Measurements from ENCODE around the gene LURAP1L.
"Not testable (repeated sequence)": the region's sequence is repeated elsewhere in the genome, so short reads cannot be mapped to it uniquely, and the experiment has no call there.

Gene LURAP1L

DNA sequence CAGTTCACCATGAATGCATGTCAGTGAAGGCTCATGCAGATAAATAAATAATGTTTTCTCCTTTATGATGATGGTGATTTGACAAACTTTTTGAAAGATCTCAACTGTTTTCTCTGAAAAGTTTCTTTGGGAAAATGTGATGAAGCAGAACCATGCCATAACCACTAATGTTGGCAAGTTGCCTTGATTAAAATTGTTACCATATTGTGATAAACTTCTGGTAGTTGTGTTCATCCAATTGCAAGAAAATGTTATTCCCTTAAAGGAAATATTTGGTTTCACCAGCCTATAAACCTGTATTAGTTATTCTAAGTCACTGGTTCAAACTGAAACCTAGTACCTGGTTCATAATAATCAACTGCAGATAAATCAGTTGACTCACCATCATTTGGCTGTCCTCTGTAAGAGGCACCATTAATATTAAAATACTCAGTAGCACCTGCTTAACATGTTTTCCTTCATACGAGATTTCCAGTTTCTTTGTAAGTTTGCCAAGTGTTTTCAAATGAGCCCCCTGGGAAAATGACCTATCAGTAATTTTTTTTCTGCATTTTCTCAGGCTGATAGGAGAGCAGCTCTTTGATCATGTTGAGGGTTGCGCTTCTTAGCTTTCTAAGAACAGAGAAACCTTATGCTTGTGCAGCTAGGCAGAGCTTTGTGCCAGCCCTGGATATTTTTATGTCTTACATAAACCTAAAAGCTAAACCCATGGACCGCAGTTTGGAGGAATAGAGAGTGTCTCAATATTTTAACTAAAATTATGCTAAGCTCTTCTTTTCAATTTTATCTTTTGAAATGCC is 88.0 kb downstream of the LURAP1L start:
- DNase-seq, result no peak

DNA sequence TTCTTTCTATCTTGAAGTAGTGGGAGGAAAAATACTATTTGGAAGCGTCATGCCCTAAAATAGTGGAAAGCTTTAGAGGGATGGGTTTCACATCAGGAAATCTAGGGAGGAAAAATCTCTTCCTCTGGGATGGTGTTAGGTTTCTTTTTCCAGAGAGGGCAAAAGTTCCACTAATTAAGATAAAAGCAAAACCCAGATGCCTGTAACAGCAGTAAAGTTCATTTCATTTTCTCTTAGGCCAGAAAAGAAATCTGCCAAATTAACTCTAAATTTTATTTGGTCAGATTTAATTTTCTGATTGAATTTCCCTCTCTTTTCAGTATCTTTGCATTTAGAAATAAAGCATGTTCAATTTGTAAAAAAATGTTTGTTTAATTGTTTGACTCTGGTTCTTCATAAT is 88.8 kb downstream of the LURAP1L start:
- no peak for DNase-seq

GRCh38 chr9:12865380-12865779 is 90.6 kb downstream of the LURAP1L start:
- DNase-seq, result not testable (repeated sequence)
